HUES6 (cell line): ENCODE measurements around the gene GRK3.

ENCODE experiments used
- H3K27ac ChIP-seq: 2 replicates; pipeline ENCODE4 v1.7.0; 2013; ENCODE audit warnings: low read depth, mild to moderate bottlenecking, low read length, inconsistent platforms
- H3K27me3 ChIP-seq: 2 replicates; pipeline ENCODE4 v1.6.1; 2013; ENCODE audit warnings: low read length; ENCODE audit not compliant: control insufficient read depth, insufficient read depth
- H3K36me3 ChIP-seq: 2 replicates; pipeline ENCODE4 v1.6.1; 2013; ENCODE audit warnings: low read length; ENCODE audit not compliant: control insufficient read depth, insufficient read depth
- H3K4me1 ChIP-seq: 2 replicates; pipeline ENCODE4 v1.6.1; 2013; ENCODE audit warnings: low read length; ENCODE audit not compliant: control insufficient read depth, insufficient read depth
- H3K4me3 ChIP-seq: 2 replicates; pipeline ENCODE4 v1.5.1; 2013; ENCODE audit warnings: low read depth, low read length
- H3K9ac ChIP-seq: one replicate; pipeline ENCODE4 v1.6.1; 2013; ENCODE audit warnings: mild to moderate bottlenecking, low read length
- H3K9me3 ChIP-seq: 2 replicates; pipeline ENCODE4 v1.6.1; 2013; ENCODE audit warnings: low read depth, low read length; ENCODE audit not compliant: control insufficient read depth, insufficient read depth

Gene GRK3

DNA sequence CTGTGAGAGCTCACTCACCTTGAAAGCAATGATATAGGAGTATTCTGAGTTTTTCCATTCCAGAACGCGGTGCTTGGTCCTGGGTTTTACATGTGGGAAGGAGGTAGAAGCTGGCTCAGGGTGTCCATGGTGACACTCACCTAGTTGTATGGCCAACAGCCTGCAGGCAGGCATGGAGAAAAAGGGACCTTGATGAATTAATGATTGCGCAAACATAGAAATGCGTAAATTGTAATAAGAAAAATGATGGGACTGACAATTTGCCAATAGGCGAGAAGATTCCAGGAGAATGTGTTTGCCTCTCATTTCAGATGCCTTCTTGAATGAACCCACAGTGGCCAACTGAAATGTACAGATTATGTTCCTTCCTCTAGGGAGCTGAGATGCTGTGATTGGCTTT, 124.2 kb downstream of the GRK3 start:
- H3K27ac ChIP-seq: no peak overlapping the region
- peaks cover 26% of the 10 kb centered on the region for H3K36me3 ChIP-seq
- no peaks in the 10 kb centered on the region; the same call in 1 of the 2 replicates for H3K9me3 ChIP-seq
- no peak overlapping the region for H3K9ac ChIP-seq
- H3K27me3 ChIP-seq: no peaks in the 10 kb centered on the region
- no peak overlapping the region for H3K4me3 ChIP-seq
- H3K4me1 ChIP-seq: no peaks in the 10 kb centered on the region

DNA sequence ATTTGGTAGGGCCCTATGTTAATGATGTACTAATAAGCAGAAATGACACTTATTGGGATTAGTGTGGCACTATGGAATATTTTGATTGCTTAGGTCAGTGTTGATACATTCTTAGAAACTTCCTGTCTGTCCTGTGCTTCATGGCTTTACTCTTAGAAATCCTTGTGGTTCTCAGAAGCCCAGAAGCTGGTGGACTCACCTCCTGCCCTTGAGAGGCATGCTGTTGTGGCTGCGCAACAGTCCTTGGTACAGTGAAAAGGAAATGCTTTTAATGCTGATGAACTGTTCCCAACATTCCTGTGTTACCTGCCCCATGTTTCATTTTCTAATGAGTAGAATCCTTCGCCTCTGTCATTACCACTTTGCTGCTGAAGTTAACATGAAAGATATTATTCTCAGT, 125.2 kb downstream of the GRK3 start:
- no peak overlapping the region for H3K9ac ChIP-seq
- H3K27ac ChIP-seq: no peak overlapping the region
- H3K9me3 ChIP-seq: no peaks in the 10 kb centered on the region
- peaks cover 3% of the 10 kb centered on the region; the same call in 1 of the 2 replicates for H3K4me1 ChIP-seq
- no peaks in the 10 kb centered on the region for H3K27me3 ChIP-seq
- H3K4me3 ChIP-seq: no peak overlapping the region
- peaks cover 30% of the 10 kb centered on the region for H3K36me3 ChIP-seq

DNA sequence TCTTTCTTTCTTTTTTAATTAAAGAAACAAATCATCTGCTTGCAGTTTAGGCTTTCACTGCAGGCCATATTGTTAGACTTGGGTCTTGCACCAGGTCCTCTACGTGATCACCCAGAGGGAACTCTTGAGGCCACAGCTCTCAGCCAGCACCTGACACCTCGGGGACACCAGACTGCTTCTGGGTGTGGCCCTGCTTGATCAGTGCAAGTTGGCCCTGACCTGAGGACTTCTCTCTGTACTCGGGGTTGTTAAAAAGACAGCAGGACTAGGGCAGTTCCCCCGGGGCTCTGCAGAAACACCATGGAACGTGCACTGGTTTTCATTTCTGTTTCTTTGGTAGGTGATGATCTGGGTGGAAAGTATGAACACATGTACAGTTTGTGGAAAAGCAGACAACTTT, 126.3 kb downstream of the GRK3 start:
- H3K27me3 ChIP-seq: no peaks in the 10 kb centered on the region
- H3K9ac ChIP-seq: no peak overlapping the region
- H3K27ac ChIP-seq: no peak overlapping the region
- no peaks in the 10 kb centered on the region for H3K9me3 ChIP-seq
- H3K4me3 ChIP-seq: no peak overlapping the region
- H3K4me1 ChIP-seq: peaks cover 3% of the 10 kb centered on the region; the same call in 1 of the 2 replicates
- peaks cover 31% of the 10 kb centered on the region for H3K36me3 ChIP-seq

DNA sequence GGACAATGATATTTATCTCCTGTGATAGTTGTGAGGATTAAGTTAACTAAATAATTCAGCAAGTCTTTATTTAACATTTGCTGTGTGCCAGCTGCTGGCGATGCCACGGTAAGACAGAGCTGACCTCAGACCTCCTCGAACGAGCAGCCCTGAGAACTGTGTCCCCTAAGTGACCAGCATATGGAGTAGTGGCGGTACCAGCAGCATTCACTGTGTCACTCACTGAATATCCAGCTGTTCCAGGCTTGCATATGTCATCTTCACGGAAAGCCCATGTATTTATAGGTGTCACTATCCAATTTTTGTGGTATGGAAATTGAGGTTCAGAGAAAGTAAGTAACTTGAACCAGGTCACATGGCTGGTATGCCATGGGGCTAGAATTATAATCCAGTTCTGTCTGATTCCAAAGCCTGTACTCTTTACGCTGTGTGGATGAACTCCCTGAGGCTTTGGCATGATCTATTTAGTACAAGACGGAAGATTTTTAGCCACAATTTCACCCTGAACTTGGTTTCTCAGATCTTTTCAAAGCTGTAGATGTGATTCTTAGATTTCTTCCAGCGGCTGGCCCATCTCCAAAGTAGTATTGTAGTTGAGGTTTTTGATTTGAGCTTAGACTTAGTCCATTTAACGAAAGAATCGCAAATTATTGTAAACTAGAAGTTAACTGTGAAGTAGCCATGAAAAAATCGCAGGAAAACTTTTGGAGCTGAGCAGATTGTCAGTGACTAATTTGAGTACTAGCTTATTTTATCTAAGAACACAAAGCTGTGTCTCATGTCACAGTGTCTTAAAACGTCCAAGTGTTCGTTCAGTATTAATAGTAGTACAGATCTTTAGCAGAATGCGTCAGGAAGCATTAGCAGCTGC, 128.2 kb downstream of the GRK3 start:
- peaks cover 27% of the 10 kb centered on the region for H3K36me3 ChIP-seq
- H3K9ac ChIP-seq: no peak overlapping the region
- no peak overlapping the region for H3K27ac ChIP-seq
- no peak overlapping the region for H3K4me3 ChIP-seq
- peaks cover 3% of the 10 kb centered on the region; the same call in 1 of the 2 replicates for H3K4me1 ChIP-seq
- no peaks in the 10 kb centered on the region for H3K9me3 ChIP-seq
- H3K27me3 ChIP-seq: no peaks in the 10 kb centered on the region

DNA sequence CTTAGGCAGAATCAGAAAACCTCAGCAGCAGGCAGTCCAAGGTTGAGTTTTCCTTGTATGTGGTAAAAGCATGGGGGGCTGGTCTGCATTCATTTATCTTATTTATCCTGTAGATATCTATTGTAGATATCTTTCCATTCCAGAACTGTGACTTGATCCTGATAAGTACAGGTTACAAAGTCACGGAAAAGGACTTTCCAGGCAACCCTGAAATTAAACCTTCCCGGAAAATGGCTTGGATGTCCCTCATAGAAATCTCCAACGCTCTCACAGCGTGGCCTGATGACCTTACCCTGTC, 128.7 kb downstream of the GRK3 start:
- H3K27ac ChIP-seq: no peak overlapping the region
- peaks cover 3% of the 10 kb centered on the region; the same call in 1 of the 2 replicates for H3K4me1 ChIP-seq
- H3K4me3 ChIP-seq: no peak overlapping the region
- peaks cover 26% of the 10 kb centered on the region for H3K36me3 ChIP-seq
- no peak overlapping the region for H3K9ac ChIP-seq
- H3K27me3 ChIP-seq: no peaks in the 10 kb centered on the region
- no peaks in the 10 kb centered on the region for H3K9me3 ChIP-seq

DNA sequence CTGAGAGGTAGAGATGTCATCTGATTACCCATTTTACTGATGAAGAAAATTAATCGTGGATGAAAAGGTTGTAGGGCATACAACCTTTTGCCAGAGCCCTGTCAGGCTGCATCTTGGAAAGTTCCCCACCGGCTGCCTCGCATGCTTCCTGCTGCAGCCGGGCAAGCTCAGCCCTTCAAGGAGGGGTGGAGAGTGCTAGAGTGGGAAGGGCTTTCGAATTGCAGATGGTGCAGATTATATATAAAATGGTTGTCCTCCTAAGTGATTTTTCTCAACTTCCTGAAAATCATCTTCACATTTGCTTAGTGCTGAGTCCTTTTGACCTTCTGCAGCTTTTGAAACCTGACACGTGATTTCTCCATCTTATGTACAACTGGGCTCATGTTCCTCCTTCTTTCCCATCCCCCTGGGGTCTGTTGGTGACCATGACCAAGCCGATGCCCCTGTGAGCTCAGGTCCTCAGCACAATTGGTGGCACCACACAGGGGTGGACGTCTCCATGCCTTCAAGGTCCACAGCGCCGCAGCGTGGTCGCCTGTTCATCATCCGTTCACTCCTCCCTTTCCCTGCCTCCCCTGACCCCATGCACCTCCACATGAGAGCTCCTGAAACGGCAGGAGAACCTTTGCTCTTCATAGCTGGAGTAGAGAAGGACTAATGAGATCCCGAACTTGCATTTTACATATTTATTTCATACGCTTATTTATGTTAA, 129.9 kb downstream of the GRK3 start:
- Histone ChIP-seq H3K27me3 (no peaks in the 10 kb centered on the region), H3K36me3 (peaks cover 26% of the 10 kb centered on the region), H3K9ac (no peak overlapping the region), H3K27ac (no peak overlapping the region), H3K4me3 (no peak overlapping the region), H3K9me3 (no peaks in the 10 kb centered on the region), H3K4me1 (peaks cover 3% of the 10 kb centered on the region; the same call in 1 of the 2 replicates)

DNA sequence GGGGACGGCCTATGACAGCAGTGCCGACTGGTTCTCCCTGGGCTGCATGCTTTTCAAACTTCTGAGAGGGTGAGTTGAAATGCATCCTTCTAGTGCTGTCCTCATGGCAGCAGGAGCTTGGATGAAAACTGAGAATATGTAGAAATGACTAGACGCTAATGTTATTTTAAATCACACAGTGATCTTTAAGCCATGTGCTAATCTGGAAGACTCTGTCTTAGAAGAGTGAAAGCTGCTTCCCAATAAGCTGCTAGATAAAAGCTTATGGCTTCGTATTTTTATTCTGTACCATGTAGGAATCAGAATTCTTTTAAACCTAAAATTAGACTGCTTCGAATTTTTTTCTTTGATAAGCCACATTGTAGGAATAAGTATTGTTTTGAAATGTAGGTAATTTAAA, 130.7 kb downstream of the GRK3 start:
- Histone ChIP-seq H3K4me1 (peaks cover 3% of the 10 kb centered on the region; the same call in 1 of the 2 replicates), H3K27me3 (no peaks in the 10 kb centered on the region), H3K36me3 (peaks cover 25% of the 10 kb centered on the region), H3K9me3 (no peaks in the 10 kb centered on the region), H3K4me3 (no peak overlapping the region), H3K27ac (no peak overlapping the region), H3K9ac (no peak overlapping the region)

DNA sequence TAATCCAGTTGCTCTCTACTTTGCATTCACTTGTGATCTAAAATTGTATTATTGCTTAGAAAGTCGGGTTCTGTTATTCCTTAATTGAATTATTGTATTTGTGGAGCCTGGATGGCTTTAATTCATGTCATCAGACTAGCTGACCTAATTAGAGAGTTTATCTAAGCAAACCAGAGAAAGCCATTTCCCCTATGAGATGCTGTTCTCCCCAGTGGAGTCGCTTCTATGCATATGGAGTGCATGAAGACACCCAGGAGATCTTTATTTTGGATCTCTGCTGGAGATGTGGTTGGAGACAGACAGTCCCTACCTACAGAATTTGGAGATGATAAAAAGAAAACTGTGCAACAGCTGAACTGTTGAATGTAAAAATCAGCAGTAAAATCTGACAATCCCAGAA, 132.3 kb downstream of the GRK3 start:
- Histone ChIP-seq H3K4me1 (peaks cover 3% of the 10 kb centered on the region; the same call in 1 of the 2 replicates), H3K9me3 (no peaks in the 10 kb centered on the region), H3K4me3 (no peak overlapping the region), H3K27me3 (no peaks in the 10 kb centered on the region), H3K27ac (no peak overlapping the region), H3K36me3 (peaks cover 11% of the 10 kb centered on the region), H3K9ac (no peak overlapping the region)

DNA sequence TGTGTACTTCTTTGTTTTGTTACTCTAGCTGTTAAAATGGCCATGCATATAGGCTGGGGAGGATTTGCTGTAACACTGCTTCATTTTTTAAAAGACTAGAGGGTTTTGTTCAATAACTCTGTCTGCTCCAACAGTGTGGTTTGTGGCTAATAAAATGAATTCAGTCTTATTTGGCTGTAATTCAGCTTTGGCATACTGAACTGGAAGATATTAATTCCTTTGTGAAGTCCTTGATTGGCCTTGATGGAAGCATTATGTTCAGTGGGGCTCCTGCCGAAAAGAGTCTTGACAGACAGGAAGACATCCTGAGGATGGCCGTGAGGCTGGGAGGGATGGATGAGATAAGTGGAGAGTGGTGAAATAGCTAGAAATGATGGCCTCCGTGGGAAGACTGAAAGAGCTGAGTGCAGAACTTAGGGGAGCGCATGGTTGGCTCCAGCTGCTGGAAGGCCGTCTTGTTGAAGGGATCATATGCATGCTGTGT, 132.7 kb downstream of the GRK3 start:
- Histone ChIP-seq H3K27ac (no peak overlapping the region), H3K4me3 (no peak overlapping the region), H3K27me3 (no peaks in the 10 kb centered on the region), H3K9me3 (no peaks in the 10 kb centered on the region), H3K36me3 (peaks cover 11% of the 10 kb centered on the region), H3K4me1 (peaks cover 3% of the 10 kb centered on the region; the same call in 1 of the 2 replicates), H3K9ac (no peak overlapping the region)

DNA sequence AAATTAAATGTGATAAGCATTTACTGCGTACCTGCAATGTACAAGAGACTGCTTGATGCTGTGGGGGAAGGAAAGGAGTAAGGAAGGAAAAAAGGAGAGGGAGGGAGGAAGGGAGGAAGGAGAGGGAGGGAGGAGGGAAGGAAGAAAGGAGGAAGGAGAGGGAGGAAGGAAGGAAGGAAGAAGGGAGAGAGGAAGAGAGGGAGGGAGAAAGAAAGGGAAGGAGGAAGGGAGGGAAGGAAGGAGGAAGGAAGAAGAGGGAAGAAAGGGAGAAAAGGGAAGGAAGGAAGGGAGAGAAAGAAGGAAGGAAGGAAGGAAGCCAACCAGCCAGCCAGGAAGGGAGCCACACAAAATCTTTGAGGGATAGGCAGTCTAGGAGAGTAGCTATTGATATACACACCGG, 133.5 kb downstream of the GRK3 start:
- no peak overlapping the region for H3K27ac ChIP-seq
- no peaks in the 10 kb centered on the region for H3K27me3 ChIP-seq
- no peak overlapping the region for H3K9ac ChIP-seq
- peaks cover 3% of the 10 kb centered on the region; the same call in 1 of the 2 replicates for H3K4me1 ChIP-seq
- no peak overlapping the region for H3K4me3 ChIP-seq
- no peaks in the 10 kb centered on the region for H3K9me3 ChIP-seq
- H3K36me3 ChIP-seq: peaks cover 8% of the 10 kb centered on the region; the same call in 1 of the 2 replicates

DNA sequence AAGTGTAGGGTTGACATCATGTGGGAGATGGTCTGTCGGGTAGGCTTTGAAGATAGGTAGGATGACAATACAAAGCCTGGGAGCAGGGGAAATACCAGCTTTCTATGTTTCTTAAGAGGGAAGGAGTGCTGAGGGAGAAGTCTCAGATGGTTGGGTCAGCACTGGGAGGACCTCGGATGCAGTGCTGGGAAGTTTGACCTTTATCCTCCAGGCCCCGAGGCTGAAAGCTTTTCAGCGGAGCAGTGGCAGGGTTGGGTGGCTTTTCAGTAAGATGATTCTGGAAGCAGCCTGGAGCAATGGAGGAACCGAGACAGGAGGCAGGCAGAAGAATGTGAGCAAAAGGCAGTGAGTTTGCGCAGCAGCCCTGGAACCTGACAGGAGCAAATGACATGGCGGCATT, 134.0 kb downstream of the GRK3 start:
- Histone ChIP-seq H3K4me3 (no peak overlapping the region), H3K4me1 (peaks cover 3% of the 10 kb centered on the region; the same call in 1 of the 2 replicates), H3K27ac (no peak overlapping the region), H3K9me3 (no peaks in the 10 kb centered on the region), H3K27me3 (no peaks in the 10 kb centered on the region), H3K9ac (no peak overlapping the region), H3K36me3 (0 out of 2 replicates have a peak, but pooled peaks cover 5% of the 10 kb centered on the region)
